GM21367 (cell line): ENCODE data around the gene BNIPL.

Source experiments
- ATAC-seq: cut with Tn5 transposase; IDR thresholded peaks from one replicate; pipeline ENCODE4 v1.9.1; 2021; ENCODE audit not compliant: unreplicated experiment

Gene BNIPL

GRCh38 chr1:151009674-151010345 is 26.6 kb upstream of the BNIPL start:
- no peak for ATAC-seq

GRCh38 chr1:151010346-151010726 is 26.1 kb upstream of the BNIPL start:
- no peak for ATAC-seq

GRCh38 chr1:151011154-151011850 is 25.1 kb upstream of the BNIPL start:
- no peak for ATAC-seq

GRCh38 chr1:151012684-151013471 is 23.5 kb upstream of the BNIPL start:
- ATAC-seq: no peak

- ATAC-seq: no peak
Measured at GRCh38 chr1:151013518-151013917, 22.9 kb upstream of the BNIPL start.

- no peak for ATAC-seq
Measured at GRCh38 chr1:151024540-151025146, 11.7 kb upstream of the BNIPL start.

- ATAC-seq: no peak
Measured at GRCh38 chr1:151026460-151026859, 9.9 kb upstream of the BNIPL start.

GRCh38 chr1:151032164-151032563 is 4.2 kb upstream of the BNIPL start:
- no peak for ATAC-seq

GRCh38 chr1:151035167-151035566 is 1.2 kb upstream of the BNIPL start:
- no peak for ATAC-seq

- ATAC-seq: no peak
Measured at GRCh38 chr1:151037032-151037431, 646 bp downstream of the BNIPL start.

- ATAC-seq: no peak
Measured at GRCh38 chr1:151039521-151039920, 3.1 kb downstream of the BNIPL start.

- ATAC-seq: no peak
Measured at GRCh38 chr1:151043163-151043562, 6.8 kb downstream of the BNIPL start.

GRCh38 chr1:151047591-151047924 is 11.2 kb downstream of the BNIPL start, which contains the start of gene C1orf56:
TSS of gene C1orf56 (plus strand) at chr1:151047751. CDS start at chr1:151047848, 97 bp downstream.
- ATAC-seq: no peak

GRCh38 chr1:151047925-151048644 is 11.7 kb downstream of the BNIPL start:
- ATAC-seq: no peak

- no peak for ATAC-seq
Measured at GRCh38 chr1:151048645-151049032, 12.3 kb downstream of the BNIPL start.

- ATAC-seq: no peak
Measured at GRCh38 chr1:151049458-151049857, 13.1 kb downstream of the BNIPL start.

- no peak for ATAC-seq
Measured at GRCh38 chr1:151050051-151050688, 13.8 kb downstream of the BNIPL start.

- no peak for ATAC-seq
Measured at GRCh38 chr1:151051356-151052009, 15.1 kb downstream of the BNIPL start.

- ATAC-seq: no peak
Measured at GRCh38 chr1:151054971-151055547, 18.7 kb downstream of the BNIPL start.

- ATAC-seq: no peak
Measured at GRCh38 chr1:151055581-151055980, 19.2 kb downstream of the BNIPL start.
